Neural cell (in vitro differentiated cells): ENCODE measurements around the gene MUC12. TPM values are rescaled to one million over a fixed set of nuclear protein-coding genes. Genes with fewer than 3 reads are reported as not detected.
"Not testable (repeated sequence)": the region's sequence is repeated elsewhere in the genome, so short reads cannot be mapped to it uniquely, and the experiment has no call there.

Experiments used
- H2AFZ ChIP-seq: fragments of 200-600, 300-800 bp; sonication (generic), shearing (Covaris generic); 2 replicates; pipeline ENCODE4 v1.6.0; 2014; ENCODE audit warnings: low read depth, mild to moderate bottlenecking, antibody characterized with exemption, low read length, moderate library complexity
- H3F3A ChIP-seq: fragments of 200-600 bp; shearing (Covaris generic); 2 replicates; pipeline ENCODE4 v1.6.1; 2016; ENCODE audit warnings: mild to moderate bottlenecking, moderate library complexity, mixed read lengths, antibody characterized with exemption, low read length; ENCODE audit not compliant: insufficient read depth, poor library complexity, severe bottlenecking
- H3K27ac ChIP-seq: fragments of 200-600, 300-800 bp; sonication (generic), shearing (Covaris generic); 2 replicates; pipeline ENCODE4 v1.5.1; 2014; ENCODE audit warnings: mild to moderate bottlenecking, low read length, moderate library complexity
- H3K27me3 ChIP-seq: fragments of 300-800, 200-600 bp; sonication (generic), shearing (Covaris generic); 2 replicates; pipeline ENCODE4 v1.6.0; 2014; ENCODE audit warnings: mild to moderate bottlenecking, low read depth, low read length, moderate library complexity; ENCODE audit not compliant: insufficient read depth
- H3K36me3 ChIP-seq: fragments of 300-800, 200-600 bp; sonication (generic), shearing (Covaris generic); 2 replicates; pipeline ENCODE4 v1.5.1; 2014; ENCODE audit warnings: mild to moderate bottlenecking, antibody characterized with exemption, low read length, moderate library complexity; ENCODE audit not compliant: insufficient read depth
- H3K4me2 ChIP-seq: fragments of 300-800, 200-600 bp; sonication (generic), shearing (Covaris generic); 2 replicates; pipeline ENCODE4 v1.6.0; 2014; ENCODE audit warnings: mild to moderate bottlenecking, low read length
- H3K4me3 ChIP-seq: fragments of 300-800, 200-600 bp; sonication (generic), shearing (Covaris generic); 2 replicates; pipeline ENCODE4 v1.5.1; 2014; ENCODE audit warnings: mild to moderate bottlenecking, low read length, moderate library complexity
- H3K79me2 ChIP-seq: fragments of 200-600 bp; shearing (Covaris generic); replicated peaks from 2 replicates; pipeline ENCODE4 v1.6.0; 2014; ENCODE audit warnings: mild to moderate bottlenecking, low read length, moderate library complexity; ENCODE audit not compliant: insufficient read depth
- H3K9ac ChIP-seq: fragments of 300-800, 200-600 bp; sonication (generic), shearing (Covaris generic); 2 replicates; pipeline ENCODE4 v1.6.1; 2016; ENCODE audit warnings: mild to moderate bottlenecking, low read length, mixed read lengths
- H3K9me2 ChIP-seq: fragments of 200-600 bp; shearing (Covaris generic); 2 replicates; pipeline ENCODE4 v1.6.1; 2016; ENCODE audit warnings: mild to moderate bottlenecking, low read length, mixed read lengths; ENCODE audit not compliant: insufficient read depth
- H3K9me3 ChIP-seq: fragments of 200-600, 300-800 bp; sonication (generic), shearing (Covaris generic); 2 replicates; pipeline ENCODE4 v1.6.1; 2016; ENCODE audit warnings: mild to moderate bottlenecking, mixed run types, low read length, moderate library complexity, mixed read lengths
- H4K20me1 ChIP-seq: fragments of 200-600 bp; shearing (Covaris generic); 2 replicates; pipeline ENCODE4 v1.6.1; 2016; ENCODE audit warnings: mild to moderate bottlenecking, mixed run types; ENCODE audit not compliant: insufficient read depth
- EP300 ChIP-seq: fragments of 450-650 bp; conservative IDR thresholded peaks from 2 replicates; pipeline ENCODE4 v1.6.1; 2014; ENCODE audit warnings: antibody characterized with exemption, mild to moderate bottlenecking, moderate library complexity; ENCODE audit not compliant: poor library complexity, severe bottlenecking
- MXI1 ChIP-seq: fragments of 450-650 bp; conservative IDR thresholded peaks from 2 replicates; pipeline ENCODE4 v1.6.1; 2014; ENCODE audit warnings: antibody characterized with exemption, mild to moderate bottlenecking; ENCODE audit not compliant: poor library complexity, severe bottlenecking
- POLR2AphosphoS5 ChIP-seq: IDR thresholded peaks from 2 replicates; pipeline ENCODE4 v1.6.1; 2012
- RAD21 ChIP-seq: fragments of 450-650 bp; conservative IDR thresholded peaks from 2 replicates; pipeline ENCODE4 v1.6.1; 2014; ENCODE audit warnings: antibody characterized with exemption, mild to moderate bottlenecking, moderate library complexity
- SMC3 ChIP-seq: fragments of 450-650 bp; conservative IDR thresholded peaks from 2 replicates; pipeline ENCODE4 v1.6.1; 2014; ENCODE audit warnings: antibody characterized with exemption, mild to moderate bottlenecking, moderate library complexity; ENCODE audit not compliant: poor library complexity
- polyA plus RNA-seq: library from polyadenylated mRNA; depleted of rRNA; stranded (reverse); fragments of >200 nt; gene quantifications from 2 replicates; pipeline ENCODE4 v1.2.3, GENCODE V29; 2014
- TF ChIP-seq, protein P1 (sequence below): IDR thresholded peaks from 2 replicates; pipeline ENCODE4 v1.6.1; 2012; ENCODE audit warnings: borderline replicate concordance

The MUC12 gene
- polyA plus RNA-seq, 1 donor from 2014 or later, result not detected

DNA sequence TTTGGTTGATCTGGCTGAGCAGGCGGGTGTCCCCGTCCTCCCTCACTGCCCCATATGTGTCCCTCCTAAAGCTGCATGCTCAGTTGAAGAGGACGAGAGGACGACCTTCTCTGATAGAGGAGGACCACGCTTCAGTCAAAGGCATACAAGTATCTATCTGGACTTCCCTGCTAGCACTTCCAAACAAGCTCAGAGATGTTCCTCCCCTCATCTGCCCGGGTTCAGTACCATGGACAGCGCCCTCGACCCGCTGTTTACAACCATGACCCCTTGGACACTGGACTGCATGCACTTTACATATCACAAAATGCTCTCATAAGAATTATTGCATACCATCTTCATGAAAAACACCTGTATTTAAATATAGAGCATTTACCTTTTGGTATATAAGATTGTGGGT, 89.0 kb downstream of the MUC12 start:
- H3K27me3 ChIP-seq, result peaks cover 38% of the 10 kb centered on the region

GRCh38 chr7:101059620-101059942, 90.2 kb downstream of the MUC12 start:
- H3K9me2 ChIP-seq, result no peaks in the 10 kb centered on the region
- TF ChIP-seq EP300 (peak; percentile 17), SMC3 (no peak)
- H3K4me2 ChIP-seq, result no peak overlapping the region
- no peak overlapping the region for H3K27ac ChIP-seq
- no peaks in the 10 kb centered on the region for H3K36me3 ChIP-seq
- H3K9me3 ChIP-seq, result no peaks in the 10 kb centered on the region
- no peak overlapping the region for H2AFZ ChIP-seq
- H3K27me3 ChIP-seq, result peaks cover 38% of the 10 kb centered on the region
- no peaks in the 10 kb centered on the region for H3F3A ChIP-seq
- no peak overlapping the region for H3K4me3 ChIP-seq
- H4K20me1 ChIP-seq, result no peaks in the 10 kb centered on the region
- no peaks in the 10 kb centered on the region for H3K79me2 ChIP-seq
- no peak overlapping the region for H3K9ac ChIP-seq

More for the DNA sequence above, 89.0 kb downstream of the MUC12 start:
- Histone ChIP-seq H3K4me2 (no peak overlapping the region), H3K36me3 (no peaks in the 10 kb centered on the region), H3K79me2 (no peaks in the 10 kb centered on the region), H3K9me2 (no peaks in the 10 kb centered on the region), H2AFZ (no peak overlapping the region), H3K27ac (no peak overlapping the region), H3K4me3 (no peak overlapping the region), H3F3A (no peaks in the 10 kb centered on the region), H4K20me1 (no peaks in the 10 kb centered on the region), H3K9me3 (no peaks in the 10 kb centered on the region), H3K9ac (no peak overlapping the region)
- TF ChIP-seq RAD21, result no peak
- TF ChIP-seq, protein P1, sequence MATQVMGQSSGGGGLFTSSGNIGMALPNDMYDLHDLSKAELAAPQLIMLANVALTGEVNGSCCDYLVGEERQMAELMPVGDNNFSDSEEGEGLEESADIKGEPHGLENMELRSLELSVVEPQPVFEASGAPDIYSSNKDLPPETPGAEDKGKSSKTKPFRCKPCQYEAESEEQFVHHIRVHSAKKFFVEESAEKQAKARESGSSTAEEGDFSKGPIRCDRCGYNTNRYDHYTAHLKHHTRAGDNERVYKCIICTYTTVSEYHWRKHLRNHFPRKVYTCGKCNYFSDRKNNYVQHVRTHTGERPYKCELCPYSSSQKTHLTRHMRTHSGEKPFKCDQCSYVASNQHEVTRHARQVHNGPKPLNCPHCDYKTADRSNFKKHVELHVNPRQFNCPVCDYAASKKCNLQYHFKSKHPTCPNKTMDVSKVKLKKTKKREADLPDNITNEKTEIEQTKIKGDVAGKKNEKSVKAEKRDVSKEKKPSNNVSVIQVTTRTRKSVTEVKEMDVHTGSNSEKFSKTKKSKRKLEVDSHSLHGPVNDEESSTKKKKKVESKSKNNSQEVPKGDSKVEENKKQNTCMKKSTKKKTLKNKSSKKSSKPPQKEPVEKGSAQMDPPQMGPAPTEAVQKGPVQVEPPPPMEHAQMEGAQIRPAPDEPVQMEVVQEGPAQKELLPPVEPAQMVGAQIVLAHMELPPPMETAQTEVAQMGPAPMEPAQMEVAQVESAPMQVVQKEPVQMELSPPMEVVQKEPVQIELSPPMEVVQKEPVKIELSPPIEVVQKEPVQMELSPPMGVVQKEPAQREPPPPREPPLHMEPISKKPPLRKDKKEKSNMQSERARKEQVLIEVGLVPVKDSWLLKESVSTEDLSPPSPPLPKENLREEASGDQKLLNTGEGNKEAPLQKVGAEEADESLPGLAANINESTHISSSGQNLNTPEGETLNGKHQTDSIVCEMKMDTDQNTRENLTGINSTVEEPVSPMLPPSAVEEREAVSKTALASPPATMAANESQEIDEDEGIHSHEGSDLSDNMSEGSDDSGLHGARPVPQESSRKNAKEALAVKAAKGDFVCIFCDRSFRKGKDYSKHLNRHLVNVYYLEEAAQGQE, result peak; percentile 64

DNA sequence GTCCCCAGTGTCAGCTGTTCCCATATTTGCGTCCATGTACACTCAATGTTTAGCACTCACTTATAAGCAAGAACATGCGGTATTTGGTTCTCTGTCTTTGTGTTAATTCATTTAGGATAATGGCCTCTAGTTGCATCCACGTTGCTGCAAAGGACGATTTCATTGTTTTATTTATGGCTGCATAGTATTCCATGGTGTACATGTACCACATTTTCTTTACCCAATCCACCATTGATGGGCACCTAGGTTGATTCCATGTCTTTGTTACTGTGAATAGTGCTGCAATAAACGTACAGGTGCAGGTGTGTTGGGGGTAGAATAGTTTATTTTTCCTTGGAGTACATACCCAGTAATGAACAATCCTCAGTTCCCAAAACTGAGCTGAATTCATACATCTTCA, 91.6 kb downstream of the MUC12 start:
- no peaks in the 10 kb centered on the region for H3K36me3 ChIP-seq
- H2AFZ ChIP-seq, result no peak overlapping the region
- no peaks in the 10 kb centered on the region for H3F3A ChIP-seq
- no peaks in the 10 kb centered on the region for H3K9me3 ChIP-seq
- no peak overlapping the region for H3K4me2 ChIP-seq
- no peak overlapping the region for H3K27ac ChIP-seq
- no peak overlapping the region for H3K9ac ChIP-seq
- peaks cover 27% of the 10 kb centered on the region for H3K27me3 ChIP-seq
- TF ChIP-seq POLR2AphosphoS5 (no peak), SMC3 (no peak), MXI1 (no peak)
- H3K9me2 ChIP-seq, result no peaks in the 10 kb centered on the region
- no peak overlapping the region for H3K4me3 ChIP-seq
- H3K79me2 ChIP-seq, result no peaks in the 10 kb centered on the region
- H4K20me1 ChIP-seq, result no peaks in the 10 kb centered on the region

- not testable (repeated sequence) for H2AFZ ChIP-seq, H3K9me2 ChIP-seq
Observed at GRCh38 chr7:101064176-101064550, 94.8 kb downstream of the MUC12 start.

DNA sequence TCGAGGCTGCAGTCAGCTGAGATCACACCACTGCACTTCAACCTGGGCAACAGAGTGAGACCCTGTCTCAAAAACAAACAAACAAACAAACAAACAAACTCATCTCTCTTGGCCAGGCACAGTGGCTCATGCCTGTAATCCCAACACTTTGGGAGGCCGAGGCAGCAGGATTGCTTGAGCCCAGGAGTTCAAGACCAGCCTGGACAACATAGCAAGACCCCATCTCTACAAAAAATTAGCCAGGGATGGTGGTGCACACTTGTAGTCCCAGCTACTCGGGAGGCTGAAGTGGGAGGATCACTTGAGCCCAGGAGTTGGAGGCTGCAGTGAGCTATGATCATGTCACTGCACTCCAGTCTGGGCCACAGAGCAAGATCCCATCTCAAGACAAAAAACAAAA, 95.8 kb downstream of the MUC12 start:
- H2AFZ ChIP-seq, H3K9me2 ChIP-seq, H3F3A ChIP-seq, H3K4me2 ChIP-seq, H3K27ac ChIP-seq, H3K36me3 ChIP-seq, H4K20me1 ChIP-seq, H3K9ac ChIP-seq, H3K4me3 ChIP-seq, H3K9me3 ChIP-seq, H3K79me2 ChIP-seq, H3K27me3 ChIP-seq: not testable (repeated sequence)

More at GRCh38 chr7:101064176-101064550, 94.8 kb downstream of the MUC12 start:
- H3K9me3 ChIP-seq, H3K9ac ChIP-seq, H3K27me3 ChIP-seq, H3F3A ChIP-seq, H3K36me3 ChIP-seq, H3K79me2 ChIP-seq, H3K4me2 ChIP-seq, H4K20me1 ChIP-seq, H3K27ac ChIP-seq, H3K4me3 ChIP-seq: not testable (repeated sequence)
